ENCODE data around the gene KCTD15.
"Not testable (repeated sequence)": the region's sequence is repeated elsewhere in the genome, so short reads cannot be mapped to it uniquely, and the experiment has no call there.

KCTD15 gene

GRCh38 chr19:33815380-33816340 lies 19.0 kb downstream of the KCTD15 start:
- no peak for DNase-seq

GRCh38 chr19:33818411-33818810 lies 21.7 kb downstream of the KCTD15 start:
- DNase-seq: peak; percentile 26

GRCh38 chr19:33819078-33819477 lies 22.4 kb downstream of the KCTD15 start:
- DNase-seq: not testable (repeated sequence)

- DNase-seq: no peak
Observed at GRCh38 chr19:33819506-33819879, 22.8 kb downstream of the KCTD15 start.

GRCh38 chr19:33819880-33820781 lies 23.5 kb downstream of the KCTD15 start:
- peak; percentile 80 for DNase-seq

DNA sequence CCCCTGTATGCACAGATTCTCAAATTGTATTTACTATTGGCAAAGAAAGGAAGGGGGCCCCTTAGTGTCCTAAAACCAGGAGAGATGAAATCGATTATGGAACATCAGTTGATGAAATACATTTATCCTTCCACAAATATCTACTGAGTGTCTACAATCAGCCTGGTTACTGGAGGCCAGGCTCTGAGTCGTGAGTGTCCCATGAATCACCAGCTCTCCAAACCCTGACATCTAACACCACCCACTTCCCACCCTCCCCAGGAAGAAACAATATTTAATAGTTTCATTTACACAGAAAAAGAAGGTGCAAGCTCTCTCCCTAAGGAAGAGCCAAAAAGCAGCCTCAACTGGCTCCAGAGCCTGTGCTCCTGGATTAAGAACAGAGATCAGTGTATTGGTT lies 25.2 kb downstream of the KCTD15 start:
- no peak for DNase-seq

GRCh38 chr19:33823341-33823740 lies 26.7 kb downstream of the KCTD15 start:
- DNase-seq: peak; percentile 9

- no peak for DNase-seq
Observed at GRCh38 chr19:33825556-33825955, 28.9 kb downstream of the KCTD15 start.

DNA sequence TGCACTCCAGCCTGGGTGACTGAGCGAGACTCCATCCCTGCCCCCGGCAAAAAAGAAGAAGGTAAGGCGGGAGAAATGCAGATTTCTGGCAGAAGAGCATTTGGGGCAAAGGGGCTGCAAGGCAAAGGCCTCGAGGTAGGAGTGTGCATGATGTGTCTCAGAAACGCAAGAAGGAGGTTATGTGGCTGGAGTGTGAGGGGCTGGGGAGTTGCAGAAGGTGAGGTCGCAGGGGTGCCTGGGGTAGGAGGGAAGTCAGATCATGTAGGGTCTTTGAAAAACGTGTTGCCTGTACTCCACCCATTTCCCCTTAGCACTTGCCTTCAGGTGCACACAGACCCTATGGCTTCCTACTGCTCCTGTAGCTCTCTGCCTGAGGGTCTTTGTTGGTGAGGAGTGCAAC lies 29.9 kb downstream of the KCTD15 start:
- no peak for DNase-seq

DNA sequence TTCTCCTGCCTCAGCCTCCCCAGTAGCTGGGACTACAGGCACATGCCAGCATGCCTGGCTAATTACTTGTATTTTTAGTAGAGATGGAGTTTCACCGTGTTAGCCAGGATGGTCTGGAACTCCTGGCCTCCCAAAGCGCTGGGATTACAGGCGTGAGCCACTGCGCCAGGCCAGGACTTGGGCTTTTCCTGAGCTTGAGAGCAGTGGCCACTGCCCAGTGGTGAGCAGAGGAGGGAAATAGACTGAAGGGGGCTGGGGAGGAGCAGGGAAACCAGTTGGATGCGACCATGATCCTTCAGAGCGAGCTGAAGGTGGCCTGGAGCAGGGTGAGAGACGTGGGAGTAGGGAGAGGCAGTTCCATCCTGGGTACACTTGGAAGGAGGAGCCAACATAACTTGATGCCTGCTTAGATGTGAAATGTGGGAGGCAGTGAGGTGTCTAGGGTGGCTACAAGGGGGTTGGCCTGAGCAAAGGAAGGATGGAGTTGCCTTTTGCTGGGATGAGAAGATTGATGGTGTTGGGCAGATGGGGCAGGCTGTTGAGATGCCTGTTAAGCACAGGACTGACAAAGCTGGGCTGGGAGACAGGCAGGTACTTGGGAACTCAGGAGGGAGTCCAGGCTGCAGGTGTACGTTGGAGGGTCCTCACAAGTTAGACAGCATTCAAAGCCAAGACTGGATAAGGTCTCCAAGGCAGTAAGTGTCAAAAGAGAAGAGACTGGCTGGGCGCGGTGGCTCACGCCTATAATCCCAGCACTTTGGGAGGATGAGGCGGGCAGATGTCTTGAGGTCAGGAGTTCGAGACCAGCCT lies 31.8 kb downstream of the KCTD15 start:
- DNase-seq: peak; percentile 11

GRCh38 chr19:33830264-33830663 lies 33.6 kb downstream of the KCTD15 start:
- no peak for DNase-seq

GRCh38 chr19:33831825-33832224 lies 35.2 kb downstream of the KCTD15 start:
- no peak for DNase-seq

- DNase-seq: no peak
Observed at GRCh38 chr19:33832633-33833032, 36.0 kb downstream of the KCTD15 start.

GRCh38 chr19:33840382-33840781 lies 43.7 kb downstream of the KCTD15 start:
- no peak for DNase-seq

DNA sequence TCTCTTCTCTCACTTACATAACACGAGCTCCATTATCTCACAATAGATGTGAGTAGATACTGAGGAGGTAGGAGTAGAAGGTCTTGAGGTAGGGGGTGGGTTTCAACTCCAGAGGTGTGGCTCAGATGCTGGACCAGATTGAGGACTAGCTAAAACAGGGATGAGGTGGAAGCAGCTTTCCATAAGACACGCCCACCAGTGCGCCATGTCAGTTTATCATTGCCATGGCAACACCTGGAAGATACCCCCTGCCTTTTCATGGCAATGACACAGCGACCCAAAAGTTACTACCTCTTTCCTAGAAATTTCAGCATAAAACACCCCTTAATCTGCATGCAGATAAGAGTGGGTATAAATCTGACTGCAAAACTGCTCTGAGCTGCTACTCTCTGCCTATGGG lies 44.1 kb downstream of the KCTD15 start:
- DNase-seq: no peak

DNA sequence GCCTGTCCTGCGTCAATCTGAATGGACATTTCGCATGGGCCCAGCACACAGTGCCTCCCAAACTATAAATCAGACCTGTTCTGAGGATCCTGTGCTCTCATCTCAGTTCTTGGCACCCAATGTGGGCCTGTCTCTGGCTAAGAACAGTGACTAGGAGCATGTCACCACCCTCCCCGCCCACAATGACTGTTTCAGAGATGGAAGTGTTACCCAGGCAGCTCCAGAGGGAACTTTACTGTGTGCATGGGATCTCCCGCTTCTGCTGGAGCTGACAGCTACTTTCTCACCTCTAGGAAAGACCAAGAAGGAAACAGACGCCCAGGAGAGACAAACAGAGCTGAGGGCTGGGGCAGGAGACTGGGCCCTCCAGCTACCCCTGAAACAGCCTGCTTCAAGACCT lies 45.0 kb downstream of the KCTD15 start:
- DNase-seq: no peak

DNA sequence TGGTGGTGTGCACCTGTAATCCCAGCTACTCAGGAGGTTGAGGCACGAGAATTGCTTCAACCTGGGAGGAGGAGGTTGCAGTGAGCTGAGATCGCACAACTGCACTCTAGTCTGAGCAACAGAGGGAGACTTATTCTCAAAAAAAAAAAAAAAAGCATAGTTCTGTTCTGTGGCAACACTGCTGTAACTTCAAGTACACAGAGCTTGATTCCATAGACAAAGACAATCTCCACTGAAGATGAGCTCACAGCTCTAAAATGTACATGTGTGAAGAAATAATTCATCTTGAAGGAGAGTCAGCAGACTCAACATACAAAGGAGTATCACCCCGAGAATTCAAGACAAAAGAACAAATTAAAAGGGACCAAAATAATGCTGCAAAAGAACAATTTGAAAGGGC lies 47.8 kb downstream of the KCTD15 start:
- DNase-seq: no peak

GRCh38 chr19:33845498-33845897 lies 48.8 kb downstream of the KCTD15 start:
- no peak for DNase-seq

GRCh38 chr19:33849551-33850147 lies 53.0 kb downstream of the KCTD15 start:
- no peak for DNase-seq

- DNase-seq: no peak
Observed at GRCh38 chr19:33859016-33859415, 62.3 kb downstream of the KCTD15 start.

DNA sequence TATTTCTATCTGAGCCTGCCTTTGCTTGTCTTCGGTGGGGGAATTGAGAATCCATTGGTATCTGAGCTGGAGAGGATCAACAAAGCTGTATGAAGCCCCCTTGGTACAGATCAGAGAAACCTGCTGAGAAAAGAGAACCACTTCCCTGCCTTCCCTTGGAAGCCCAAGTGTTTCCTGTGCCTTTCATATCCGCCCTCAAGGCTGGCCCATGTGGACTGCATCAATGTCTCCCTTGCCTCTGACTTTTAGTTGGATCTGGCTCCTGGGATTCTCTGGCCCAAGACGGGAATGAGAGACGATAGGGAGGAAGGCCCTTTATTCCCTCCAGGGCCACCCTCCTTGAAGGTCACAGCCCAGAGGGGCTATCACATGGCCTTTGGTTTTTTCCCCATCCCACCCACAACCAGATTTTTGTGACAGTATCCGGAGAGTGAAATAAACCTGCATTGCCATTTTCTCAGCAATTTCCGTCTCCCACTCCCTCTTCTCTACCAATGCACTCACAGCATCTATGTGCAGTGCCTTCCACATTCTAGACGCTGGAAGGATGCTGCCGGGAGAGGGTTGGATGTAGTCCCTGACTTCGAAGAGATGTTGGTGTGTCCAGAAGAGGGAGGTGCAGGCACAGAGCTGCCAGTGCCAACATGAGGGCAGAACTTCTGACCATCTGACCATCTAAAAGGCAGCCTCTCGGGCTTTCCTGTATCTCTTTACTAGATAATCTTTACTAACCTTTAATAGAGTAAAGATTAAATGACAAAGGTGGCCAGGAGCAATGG lies 63.8 kb downstream of the KCTD15 start:
- DNase-seq: no peak

DNA sequence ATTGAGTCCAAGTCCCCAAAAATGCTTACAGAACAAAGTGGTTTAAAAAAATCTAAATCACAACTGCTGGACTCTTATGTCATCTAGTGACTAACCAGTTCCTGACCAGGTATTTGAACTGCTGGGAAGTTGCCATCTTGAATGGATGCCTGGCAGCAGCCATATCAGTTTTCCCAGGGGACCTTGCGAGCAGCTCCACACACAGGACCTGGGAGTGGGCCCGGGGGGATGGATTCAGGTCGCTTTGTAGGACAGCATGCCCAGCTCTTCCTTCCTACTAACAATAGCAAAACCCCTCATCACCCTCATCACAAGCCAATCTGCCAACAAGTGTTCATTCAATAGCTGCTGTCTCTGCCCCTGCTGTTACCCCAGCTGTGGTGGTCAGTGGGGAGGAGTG lies 65.3 kb downstream of the KCTD15 start:
- no peak for DNase-seq

All from activated CD8-positive, alpha-beta memory T cell treated with anti-CD3 and anti-CD28 coated beads for 24 hours (primary cell).